OCI-LY7 (cell line): ENCODE results near the gene IER5L. TPM values are rescaled to one million over a fixed set of nuclear protein-coding genes. Genes with fewer than 3 reads are reported as not detected.

Experiments used
- BruUV-seq: library from RNA; stranded (reverse); fragments of 400-500 nt; replicated peaks from 2 replicates; lab custom pipeline; 2021; lab: Mats Ljungman, UMichigan
- CTCF ChIA-PET: fragments of 300-600 bp; sonication (Branson Sonifier 250); formaldehyde crosslinking; loops from one replicate; lab custom pipeline; 2022; ENCODE audit warnings: antibody characterized with exemption; ENCODE audit not compliant: unreplicated experiment; lab: Charles Lee
- POLR2A ChIA-PET: fragments of 300-600 bp; sonication (Branson Sonifier 250); formaldehyde crosslinking; loops from one replicate; lab custom pipeline; 2022; ENCODE audit warnings: antibody characterized with exemption; lab: Charles Lee
- DNase-seq: peaks from one replicate; pipeline ENCODE4 v3.0.0-alpha.2; 2015; ENCODE audit warnings: low spot score
- H2AFZ ChIP-seq: fragments of 200-600 bp; sonication (generic), shearing (Covaris generic); 2 replicates; pipeline ENCODE4 v1.6.1; 2014; ENCODE audit warnings: mild to moderate bottlenecking, antibody characterized with exemption, low read length, moderate library complexity
- H3K27ac ChIP-seq: fragments of 200-600 bp; sonication (generic); 2 replicates; pipeline ENCODE4 v1.5.1; 2014; ENCODE audit warnings: mixed run types, low read depth, mild to moderate bottlenecking, moderate library complexity, low read length, inconsistent platforms; ENCODE audit not compliant: poor library complexity, severe bottlenecking
- H3K36me3 ChIP-seq: fragments of 200-600 bp; sonication (generic); 2 replicates; pipeline ENCODE4 v1.6.1; 2014; ENCODE audit warnings: mild to moderate bottlenecking, antibody characterized with exemption, low read length, moderate library complexity, mixed read lengths; ENCODE audit not compliant: insufficient read depth
- H3K4me1 ChIP-seq: fragments of 200-600 bp; sonication (generic); 2 replicates; pipeline ENCODE4 v1.5.1; 2014; ENCODE audit warnings: mild to moderate bottlenecking, low read length; ENCODE audit not compliant: insufficient read depth, poor library complexity, severe bottlenecking
- H3K4me2 ChIP-seq: fragments of 200-600 bp; sonication (generic); 2 replicates; pipeline ENCODE4 v1.6.1; 2014; ENCODE audit warnings: mild to moderate bottlenecking, low read length
- H3K4me3 ChIP-seq: fragments of 200-600 bp; sonication (generic); 2 replicates; pipeline ENCODE4 v1.5.1; 2014; ENCODE audit warnings: mild to moderate bottlenecking, low read depth, low read length; ENCODE audit not compliant: poor library complexity, severe bottlenecking
- H3K79me2 ChIP-seq: fragments of 200-600 bp; sonication (generic); 2 replicates; pipeline ENCODE4 v1.6.1; 2016; ENCODE audit warnings: low read depth, mild to moderate bottlenecking, low read length, moderate library complexity, mixed read lengths; ENCODE audit not compliant: insufficient read depth
- H3K9me2 ChIP-seq: fragments of 200-600 bp; sonication (generic); 2 replicates; pipeline ENCODE4 v1.6.1; 2016; ENCODE audit warnings: mild to moderate bottlenecking, low read length, mixed read lengths; ENCODE audit not compliant: insufficient read depth
- H3K9me3 ChIP-seq: fragments of 200-600 bp; sonication (generic); 2 replicates; pipeline ENCODE4 v1.6.1; 2014; ENCODE audit warnings: mild to moderate bottlenecking, mixed run types, low read length, mixed read lengths
- H4K20me1 ChIP-seq: fragments of 200-600 bp; sonication (generic); 2 replicates; pipeline ENCODE4 v1.6.1; 2014; ENCODE audit warnings: mild to moderate bottlenecking, antibody characterized with exemption, low read length, moderate library complexity, mixed read lengths; ENCODE audit not compliant: insufficient read depth
- CTCF ChIP-seq: fragments of 200-600 bp; sonication (generic); conservative IDR thresholded peaks from 2 replicates; pipeline ENCODE4 v1.5.1; 2014; ENCODE audit warnings: mild to moderate bottlenecking, antibody characterized with exemption, low read length, moderate library complexity, mixed read lengths
- EZH2phosphoT487 ChIP-seq: fragments of 200-600 bp; sonication (generic); IDR thresholded peaks from 2 replicates; pipeline ENCODE4 v1.6.1; 2018; ENCODE audit warnings: low read depth, borderline replicate concordance, mild to moderate bottlenecking, mixed run types, antibody characterized with exemption, low read length, moderate library complexity, mixed read lengths
- intact Hi-C: fragments of 100-400 bp; cut with micrococcal nuclease; formaldehyde crosslinking; loops from one replicate; pipeline ENCODE4 v1.10.0; 2022; ENCODE audit not compliant: unreplicated experiment
- total RNA-seq, 2 experiments: library from RNA; depleted of rRNA in 1 of 2; stranded (reverse); fragments of >200 nt in 1 of 2; shearing (Covaris generic) in 1 of 2; gene quantifications; 2 replicates each; pipeline ENCODE4 v1.2.3, GENCODE V29; 2014 to 2022

Gene IER5L
- total RNA-seq, 2 experiments from 2014 or later: 2.8 to 21.2 TPM

DNA sequence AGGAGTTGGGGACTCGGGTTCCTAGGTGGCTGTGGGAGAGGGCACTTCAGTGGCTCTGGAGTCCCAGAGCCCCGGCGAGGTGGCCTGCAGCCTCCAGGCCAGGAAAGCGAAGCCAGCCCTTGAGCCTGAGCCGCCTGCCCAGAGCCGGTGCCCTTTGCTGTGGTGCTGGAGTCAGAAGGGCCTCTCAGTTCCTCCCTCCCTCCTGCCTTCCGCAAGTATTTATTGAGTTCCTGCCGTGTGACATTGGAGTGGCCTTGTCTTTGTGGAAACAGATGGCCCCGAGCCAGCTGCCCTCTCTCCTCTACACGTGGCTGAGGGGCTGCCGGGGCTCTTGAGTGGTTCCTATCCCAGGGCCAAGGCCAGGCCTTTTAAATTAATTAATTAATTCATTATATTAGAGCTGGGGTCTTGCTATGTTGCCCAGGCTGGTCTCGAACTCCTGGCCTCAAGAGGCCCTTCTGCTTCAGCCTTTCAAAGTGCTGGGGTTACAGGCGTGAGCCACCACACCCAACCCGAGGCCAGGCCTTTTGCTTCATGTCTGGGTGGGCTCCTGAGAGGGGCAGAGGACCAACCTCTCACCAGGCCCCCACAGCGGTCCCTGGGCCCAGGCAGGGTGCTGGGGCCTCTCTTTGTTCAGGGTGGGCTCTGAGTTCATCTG is 45.6 kb upstream of the IER5L start:
- Histone ChIP-seq H3K4me1 (peaks cover 17% of the 10 kb centered on the region), H3K4me2 (no peak overlapping the region), H3K79me2 (no peaks in the 10 kb centered on the region), H2AFZ (no peak overlapping the region), H3K4me3 (no peak overlapping the region), H3K9me3 (no peaks in the 10 kb centered on the region), H3K27ac (no peak overlapping the region), H3K9me2 (no peaks in the 10 kb centered on the region), H3K36me3 (no peaks in the 10 kb centered on the region), H4K20me1 (no peaks in the 10 kb centered on the region)
- CTCF ChIA-PET: no interaction called here
- no peak for DNase-seq
- intact Hi-C loops: no loop called here
- no peak for TF ChIP-seq EZH2phosphoT487
- TF ChIP-seq CTCF: no peak
- POLR2A ChIA-PET: no interaction called here
- BruUV-seq: no TSS peak

DNA sequence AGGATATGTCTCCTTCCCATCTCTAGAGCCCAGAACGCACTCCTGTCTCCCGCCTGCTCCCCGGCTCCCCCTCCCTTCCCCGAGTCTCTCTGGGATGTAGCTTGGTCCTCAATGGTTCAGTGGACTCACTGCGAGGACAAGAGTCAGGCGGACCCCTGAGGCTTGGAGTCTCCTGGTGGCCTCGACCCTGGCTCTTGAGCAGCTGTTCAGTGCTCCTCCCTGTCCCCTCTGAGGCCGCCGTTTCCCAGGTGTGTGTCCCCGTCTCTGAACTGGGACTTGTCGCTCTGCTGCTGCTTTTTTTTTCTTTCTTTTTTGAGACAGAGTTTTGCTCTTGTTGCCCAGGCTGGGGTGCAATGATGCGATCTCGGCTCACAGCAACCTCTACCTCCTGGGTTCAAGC is 44.8 kb upstream of the IER5L start:
- no peaks in the 10 kb centered on the region for H3K36me3 ChIP-seq
- no peak for DNase-seq
- H3K4me3 ChIP-seq: no peak overlapping the region
- H4K20me1 ChIP-seq: no peaks in the 10 kb centered on the region
- no peaks in the 10 kb centered on the region for H3K79me2 ChIP-seq
- H3K9me2 ChIP-seq: no peaks in the 10 kb centered on the region
- no peak for TF ChIP-seq CTCF
- no peak for TF ChIP-seq EZH2phosphoT487
- intact Hi-C loops: no loop called here
- ChIA-PET CTCF (no interaction called here), POLR2A (no interaction called here)
- BruUV-seq: no TSS peak
- H2AFZ ChIP-seq: no peak overlapping the region
- H3K4me1 ChIP-seq: peaks cover 17% of the 10 kb centered on the region
- no peak overlapping the region for H3K4me2 ChIP-seq
- H3K27ac ChIP-seq: no peak overlapping the region
- H3K9me3 ChIP-seq: no peaks in the 10 kb centered on the region

DNA sequence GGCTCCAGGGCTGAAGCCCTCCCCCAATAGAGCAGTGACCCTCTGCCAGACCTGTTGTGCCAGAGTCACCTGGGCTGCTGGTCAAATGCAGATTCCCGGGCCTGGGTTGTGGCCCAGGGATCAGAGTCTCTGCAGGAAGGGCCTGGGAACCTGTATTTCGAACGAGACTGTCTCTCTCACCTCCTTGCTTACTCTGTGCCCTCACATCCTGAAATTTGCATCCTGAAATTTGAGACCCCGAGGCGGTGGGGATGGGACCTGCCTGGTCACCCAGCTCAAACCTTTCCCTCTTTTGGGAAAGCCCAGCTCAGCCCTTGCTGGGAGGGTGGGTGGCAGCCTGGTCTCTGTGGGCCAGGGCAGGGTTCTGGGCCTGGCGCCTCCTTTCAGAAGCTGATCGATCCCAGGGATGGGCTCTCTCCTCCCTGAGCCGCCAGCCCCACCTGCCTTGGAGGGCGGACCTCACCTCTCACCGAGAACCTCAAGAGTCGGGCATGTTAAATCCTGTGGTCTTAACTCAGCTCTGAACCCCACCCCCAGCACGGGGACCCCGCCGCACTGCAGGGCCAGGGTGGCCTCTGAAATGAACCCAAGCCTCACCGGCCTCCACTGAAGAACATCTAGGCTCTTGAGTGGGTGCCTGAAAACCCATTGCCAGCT is 44.0 kb upstream of the IER5L start:
- no peak for DNase-seq
- intact Hi-C loops: no loop called here
- H3K4me3 ChIP-seq: no peak overlapping the region
- no peak overlapping the region for H2AFZ ChIP-seq
- no peak overlapping the region for H3K4me2 ChIP-seq
- CTCF ChIA-PET: interaction anchor here (0.6 to 1.0 kb wide), 3 partner anchors 17 to 389 kb away, joined by 3 read pairs; no protein-coding TSS in a partner anchor
- no peaks in the 10 kb centered on the region for H3K9me3 ChIP-seq
- no peaks in the 10 kb centered on the region for H3K9me2 ChIP-seq
- BruUV-seq: no TSS peak
- H3K27ac ChIP-seq: no peak overlapping the region
- peaks cover 17% of the 10 kb centered on the region for H3K4me1 ChIP-seq
- POLR2A ChIA-PET: interaction anchor here (0.6 kb wide), 1 partner anchor 87 kb away, joined by 3 read pairs; no protein-coding TSS in a partner anchor
- no peaks in the 10 kb centered on the region for H4K20me1 ChIP-seq
- no peaks in the 10 kb centered on the region for H3K36me3 ChIP-seq
- H3K79me2 ChIP-seq: no peaks in the 10 kb centered on the region
- no peak for TF ChIP-seq CTCF
- TF ChIP-seq EZH2phosphoT487: no peak
